HG03103 (cell line): Measurements from ENCODE around the gene CYB561.

Experiments
- ATAC-seq: cut with Tn5 transposase; IDR thresholded peaks from one replicate; pipeline ENCODE4 v1.9.1; 2021; ENCODE audit warnings: low read depth; ENCODE audit not compliant: unreplicated experiment

Gene CYB561

GRCh38 chr17:63419398-63419797 lies 26.7 kb downstream of the CYB561 start:
- ATAC-seq = no peak

GRCh38 chr17:63418540-63418939 lies 27.6 kb downstream of the CYB561 start:
- no peak for ATAC-seq

GRCh38 chr17:63414222-63414621 lies 31.9 kb downstream of the CYB561 start:
- no peak for ATAC-seq

- no peak for ATAC-seq
These were observed 33.0 kb downstream of the CYB561 start for GRCh38 chr17:63413128-63413527.

GRCh38 chr17:63412234-63412633 lies 33.9 kb downstream of the CYB561 start:
- ATAC-seq = no peak

- ATAC-seq = no peak
These were observed 38.3 kb downstream of the CYB561 start for GRCh38 chr17:63407741-63408330.

GRCh38 chr17:63406689-63407330 lies 39.3 kb downstream of the CYB561 start:
- peak; percentile 73 for ATAC-seq

GRCh38 chr17:63405741-63406261 lies 40.3 kb downstream of the CYB561 start:
- no peak for ATAC-seq

GRCh38 chr17:63405020-63405419 lies 41.1 kb downstream of the CYB561 start:
- no peak for ATAC-seq

GRCh38 chr17:63402431-63403212 lies 43.5 kb downstream of the CYB561 start:
- ATAC-seq = no peak

- no peak for ATAC-seq
These were observed 46.2 kb downstream of the CYB561 start for GRCh38 chr17:63399856-63400255.

GRCh38 chr17:63399316-63399715 lies 46.8 kb downstream of the CYB561 start:
- ATAC-seq = no peak

GRCh38 chr17:63398680-63399079 lies 47.4 kb downstream of the CYB561 start:
- ATAC-seq = no peak

- ATAC-seq = no peak
These were observed 50.9 kb downstream of the CYB561 start for GRCh38 chr17:63395075-63395805.

- peak; percentile 61 for ATAC-seq
These were observed 56.0 kb downstream of the CYB561 start for GRCh38 chr17:63390090-63390489.

GRCh38 chr17:63387656-63388340 lies 58.3 kb downstream of the CYB561 start:
- no peak for ATAC-seq

GRCh38 chr17:63382826-63383225 lies 63.3 kb downstream of the CYB561 start:
- no peak for ATAC-seq
